HepG2 (cell line): ENCODE data around the gene INO80B. TPM values are rescaled to one million over a fixed set of nuclear protein-coding genes. Genes with fewer than 3 reads are reported as not detected.

Source experiments
- ATF1 ChIP-seq: IDR thresholded peaks from 2 replicates; pipeline ENCODE4 v1.6.1; 2016; ENCODE audit warnings: mild to moderate bottlenecking, control low read depth
- HCFC1 ChIP-seq: fragments of 150-350 bp; IDR thresholded peaks from 2 replicates; pipeline ENCODE4 v1.6.1; 2014; ENCODE audit warnings: low read depth, low read length
- NCOA5 ChIP-seq: sonication (generic); formaldehyde crosslinking; IDR thresholded peaks from 2 replicates; pipeline ENCODE4 v1.4.0; 2020; ENCODE audit warnings: missing genetic modification reagents
- NONO ChIP-seq, 2 experiments: fragments of 450-650 bp in 1 of 2; sonication (generic) in 1 of 2; formaldehyde crosslinking in 1 of 2; IDR thresholded peaks in 1 of 2; conservative IDR thresholded peaks in 1 of 2; 2 replicates each; pipeline versions ENCODE4 v1.6.1 to v1.8.0; 2017 to 2022; ENCODE audit warnings: mild to moderate bottlenecking in 1 of 2, missing genetic modification reagents in 1 of 2, moderate library complexity in 1 of 2
- RBM39 ChIP-seq: fragments of 200-400 bp; formaldehyde crosslinking; IDR thresholded peaks from one replicate; pipeline ENCODE4 v1.6.1; 2018; ENCODE audit warnings: antibody characterized with exemption, mild to moderate bottlenecking, low read depth, low read length; ENCODE audit not compliant: poor library complexity, severe bottlenecking
- SP140L ChIP-seq: sonication (generic); formaldehyde crosslinking; IDR thresholded peaks from 2 replicates; pipeline ENCODE4 v1.4.0; 2020; ENCODE audit warnings: missing genetic modification reagents, borderline replicate concordance
- SRSF4 ChIP-seq: fragments of 200-400 bp; formaldehyde crosslinking; IDR thresholded peaks from one replicate; pipeline ENCODE4 v1.6.1; 2018; ENCODE audit warnings: mild to moderate bottlenecking, low read depth, low read length, moderate library complexity; ENCODE audit not compliant: poor library complexity, severe bottlenecking
- TBX3 ChIP-seq: fragments of 450-650 bp; IDR thresholded peaks from 2 replicates; pipeline ENCODE4 v1.6.1; 2017; ENCODE audit warnings: antibody characterized with exemption, mild to moderate bottlenecking, inconsistent platforms, borderline replicate concordance
- TCF12 ChIP-seq, 2 experiments: fragments of 450-650 bp in 1 of 2; sonication (generic) in 1 of 2; formaldehyde crosslinking in 1 of 2; IDR thresholded peaks; 2 replicates each; pipeline versions ENCODE4 v1.6.1 to v1.8.0; 2017 to 2022; ENCODE audit warnings: antibody characterized with exemption in 1 of 2, mild to moderate bottlenecking in 1 of 2, missing genetic modification reagents in 1 of 2, moderate library complexity in 1 of 2
- TEAD2 ChIP-seq: sonication (generic); formaldehyde crosslinking; IDR thresholded peaks from 2 replicates; pipeline ENCODE4 v1.9.0; 2021; ENCODE audit warnings: missing genetic modification reagents
- THAP11 ChIP-seq: IDR thresholded peaks from 2 replicates; pipeline ENCODE4 v1.6.1; 2016; ENCODE audit warnings: missing biosample characterization, missing genetic modification reagents
- THAP7 ChIP-seq: sonication (generic); formaldehyde crosslinking; IDR thresholded peaks from 2 replicates; pipeline ENCODE4 v1.8.1; 2023; ENCODE audit warnings: mild to moderate bottlenecking, missing genetic modification reagents
- THRA ChIP-seq: sonication (generic); formaldehyde crosslinking; IDR thresholded peaks from 2 replicates; pipeline ENCODE4 v1.4.0; 2020; ENCODE audit warnings: missing genetic modification reagents, borderline replicate concordance
- TOE1 ChIP-seq: sonication (generic); formaldehyde crosslinking; IDR thresholded peaks from 2 replicates; pipeline ENCODE4 v1.4.0; 2020; ENCODE audit warnings: mild to moderate bottlenecking, missing genetic modification reagents
- ZBTB26 ChIP-seq: IDR thresholded peaks from 2 replicates; pipeline ENCODE4 v1.6.1; 2016; ENCODE audit warnings: missing compliant biosample characterization, missing genetic modification reagents, borderline replicate concordance
- ZBTB44 ChIP-seq: sonication (generic); formaldehyde crosslinking; IDR thresholded peaks from 2 replicates; pipeline ENCODE4 v1.4.0; 2020; ENCODE audit warnings: missing genetic modification reagents
- ZNF331 ChIP-seq: sonication (generic); formaldehyde crosslinking; IDR thresholded peaks from 2 replicates; pipeline ENCODE4 v1.4.0; 2020; ENCODE audit warnings: missing genetic modification reagents
- ZNF33A ChIP-seq: sonication (generic); formaldehyde crosslinking; IDR thresholded peaks from 2 replicates; pipeline ENCODE4 v1.5.1; 2020; ENCODE audit warnings: missing genetic modification reagents, mild to moderate bottlenecking, moderate library complexity, borderline replicate concordance
- ZNF792 ChIP-seq: IDR thresholded peaks from 2 replicates; pipeline ENCODE4 v1.6.1; 2016
- polyA plus RNA-seq, 8 experiments: library from polyadenylated mRNA; depleted of rRNA in 3 of 8; stranded (reverse) in 7 of 8; unstranded in 1 of 8; fragments of >200 nt; fragmentation: Illumina TruSeq in 4 of 8; extraction: Trizol in 4 of 8; gene quantifications; 2 replicates each; pipeline versions ENCODE4 v1.2.1 to v1.2.3, GENCODE V29; 2011 to 2016; ENCODE audit warnings: low read depth in 4 of 8, missing spikeins in 1 of 8, mixed read lengths in 1 of 8; ENCODE audit not compliant: insufficient read depth in 1 of 8
- total RNA-seq, 5 experiments: library from RNA; depleted of rRNA; stranded (reverse); fragments of >200 nt; fragmentation: Illumina TruSeq; extraction: Trizol; gene quantifications; 2 replicates each; pipeline ENCODE4 v1.2.3, GENCODE V29; 2016; ENCODE audit warnings: low read depth in 1 of 5

Gene INO80B
- total and polyA plus RNA-seq, 2 of the 13 experiments (the other 11 are each of a cell fraction or from before 2014, with no cell fraction given), result 6.2 to 14.5 TPM

GRCh38 chr2:74447230-74447999, 7.5 kb upstream of the INO80B start (continued):
- TF ChIP-seq ZNF33A (CRISPR knock-in tag), result no peak
- no peak; the same call in 1 of the 2 replicates for TF ChIP-seq THRA
- TF ChIP-seq TBX3, result no peak
- no peak for TF ChIP-seq HCFC1
- no peak for TF ChIP-seq RBM39
- TF ChIP-seq NCOA5 (CRISPR knock-in tag), result no peak
- TF ChIP-seq ATF1, result peak; percentile 53; the same call in 1 of the 2 replicates
- no peak for TF ChIP-seq SP140L (CRISPR knock-in tag)
- TF ChIP-seq ZNF331 (CRISPR knock-in tag), result peak; percentile 80; the same call in 1 of the 2 replicates
- no peak for TF ChIP-seq TEAD2 (CRISPR knock-in tag)
- no peak for TF ChIP-seq THAP7 (CRISPR knock-in tag)
- no peak for TF ChIP-seq ZBTB44 (CRISPR knock-in tag)
- no peak for TF ChIP-seq TCF12 (IDR thresholded peaks at IDR 0.05)
- no peak for TF ChIP-seq TCF12 (CRISPR knock-in tag; IDR thresholded peaks at IDR 0.05)
- no peak for TF ChIP-seq SRSF4
- TF ChIP-seq ZNF792 (CRISPR knock-in tag), result 0 out of 2 replicates have a peak, but pooled peaks have one; percentile 20
- TF ChIP-seq THAP11 (CRISPR knock-in tag), result peak; percentile 28; the same call in 1 of the 2 replicates
- TF ChIP-seq TOE1 (CRISPR knock-in tag), result 0 out of 2 replicates have a peak, but pooled peaks have one; percentile 60
- no peak for TF ChIP-seq ZBTB26 (CRISPR knock-in tag)
- no peak for TF ChIP-seq NONO (IDR thresholded peaks at IDR 0.05)
- no peak for TF ChIP-seq NONO (CRISPR knock-in tag; conservative IDR thresholded peaks at IDR 0.05)
